ENCODE data around the gene ZNF358. TPM values are rescaled to one million over a fixed set of nuclear protein-coding genes. Genes with fewer than 3 reads are reported as not detected.

ZNF358 gene
- total and polyA plus RNA-seq, 2 of the 13 experiments (the other 11 are each of a cell fraction or from before 2014, with no cell fraction given) = 9.1 to 37.0 TPM

DNA sequence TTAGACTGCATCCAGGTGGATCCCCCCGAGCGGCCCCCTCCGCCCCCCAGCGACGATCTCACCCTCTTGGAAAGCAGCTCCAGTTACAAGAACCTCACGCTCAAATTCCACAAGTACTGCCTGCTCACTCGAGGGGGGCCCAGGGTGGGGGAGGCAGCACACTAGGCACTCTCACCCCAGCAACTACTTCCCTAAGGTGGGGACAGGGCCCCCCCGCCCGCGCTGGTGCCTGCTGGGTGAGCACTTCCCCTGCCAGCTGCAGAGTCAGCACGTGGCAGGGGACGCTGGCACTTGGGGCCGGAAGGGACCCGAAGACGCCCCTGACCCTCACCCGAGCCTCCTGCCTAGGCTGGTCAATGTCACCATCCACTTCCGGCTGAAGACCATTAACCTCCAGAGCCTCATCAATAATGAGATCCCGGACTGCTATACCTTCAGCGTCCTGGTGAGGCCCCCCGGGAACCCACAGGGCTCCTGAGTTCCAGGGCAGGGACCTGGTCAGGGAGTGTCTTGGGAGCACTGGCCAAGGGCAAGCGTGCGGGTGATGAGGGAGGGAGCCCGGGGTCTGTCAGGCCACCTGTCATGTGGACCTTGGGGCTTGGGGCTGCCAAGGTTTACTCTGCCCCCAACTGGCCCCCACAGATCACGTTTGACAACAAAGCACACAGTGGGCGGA lies 11.8 kb downstream of the ZNF358 start (continued):
- TF ChIP-seq FOXJ3 (CRISPR knock-in tag; IDR thresholded peaks at IDR 0.05; ENCODE audit: borderline replicate concordance) (no peak), ZNF841 (CRISPR knock-in tag; IDR thresholded peaks at IDR 0.05; ENCODE audit: borderline replicate concordance) (no peak), ZNF34 (CRISPR knock-in tag; IDR thresholded peaks at IDR 0.05; ENCODE audit: borderline replicate concordance) (no peak)

DNA sequence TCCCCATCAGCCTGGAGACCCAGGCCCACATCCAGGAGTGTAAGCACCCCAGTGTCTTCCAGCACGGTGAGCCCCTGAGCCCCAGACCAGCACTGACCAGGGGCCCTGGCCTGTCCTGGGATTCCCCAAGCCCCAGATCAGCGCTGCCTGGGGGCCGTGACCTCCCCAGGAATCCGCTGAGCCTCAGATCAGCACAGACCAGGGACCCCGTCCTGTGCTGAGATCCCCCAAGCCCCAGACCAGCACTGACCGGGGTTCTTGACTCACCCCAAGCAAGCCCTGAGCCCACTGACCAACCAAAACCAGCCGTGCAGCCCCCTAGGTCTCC lies 12.3 kb downstream of the ZNF358 start:
- no peak overlapping the region for H3K4me3 ChIP-seq (replicated peaks in 1 of 3; ENCODE audit: insufficient read depth in 1 of 3, low read depth in 2 of 3, low read length in 3 of 3)
- no peaks in the 10 kb centered on the region for H3K27me3 ChIP-seq (ENCODE audit: control insufficient read depth in 1 of 2, insufficient read depth in 2 of 2, low read length in 2 of 2)
- ChIA-PET POLR2A (no interaction called here), CTCF (ENCODE audit: low intra/inter-chr PET ratio, low total read pairs) (no interaction called here)
- H4K20me1 ChIP-seq (ENCODE audit: insufficient read depth, low read length) = no peaks in the 10 kb centered on the region
- no peak overlapping the region for H3K9ac ChIP-seq (ENCODE audit: insufficient read depth, low read depth, low read length)
- FAIRE-seq (no peak), ATAC-seq (no peak), DNase-seq (ENCODE audit: low spot score) (no peak)
- peaks cover 9% of the 10 kb centered on the region for H3K4me1 ChIP-seq (ENCODE audit: insufficient read depth, low read length)
- H3K79me2 ChIP-seq (ENCODE audit: insufficient read depth, low read length) = no peaks in the 10 kb centered on the region
- no peak for TF ChIP-seq ZNF451 (CRISPR knock-in tag; IDR thresholded peaks at IDR 0.05)
- TF ChIP-seq, protein P1, sequence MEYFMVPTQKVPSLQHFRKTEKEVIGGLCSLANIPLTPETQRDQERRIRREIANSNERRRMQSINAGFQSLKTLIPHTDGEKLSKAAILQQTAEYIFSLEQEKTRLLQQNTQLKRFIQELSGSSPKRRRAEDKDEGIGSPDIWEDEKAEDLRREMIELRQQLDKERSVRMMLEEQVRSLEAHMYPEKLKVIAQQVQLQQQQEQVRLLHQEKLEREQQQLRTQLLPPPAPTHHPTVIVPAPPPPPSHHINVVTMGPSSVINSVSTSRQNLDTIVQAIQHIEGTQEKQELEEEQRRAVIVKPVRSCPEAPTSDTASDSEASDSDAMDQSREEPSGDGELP (IDR thresholded peaks at IDR 0.05; ENCODE audit: borderline replicate concordance, low read depth) = no peak
- H3K4me2 ChIP-seq (ENCODE audit: low read depth, low read length) = no peak overlapping the region
- WGBS (ENCODE audit: low lambda C conversion rate) = 90% methylated on average over 2 of the region's 7 CpGs
- no peaks in the 10 kb centered on the region for H3K9me3 ChIP-seq (ENCODE audit: low read length)
- H3K27ac ChIP-seq (ENCODE audit: extremely low read length, insufficient read depth, low read length) = no peak overlapping the region
- in situ Hi-C loops (cut with HindIII; ENCODE audit: extremely low pct_ligation_motif_present, low pct_unique_long_range_greater_than_20kb) = no loop called here
- H3K36me3 ChIP-seq (replicated peaks in 1 of 2; ENCODE audit: control insufficient read depth in 1 of 2, insufficient read depth in 2 of 2, low read length in 2 of 2) = peaks cover 0 to 2% of the 10 kb centered on the region in 2 experiments; a peak in 2 of 5 replicates
- no peak overlapping the region for H2AFZ ChIP-seq (ENCODE audit: low read length)
- BruUV-seq (replicated peaks) = no TSS peak
- intact Hi-C loops (cut with micrococcal nuclease; ENCODE audit: unreplicated experiment) = no loop called here

Data from HepG2 (cell line).